PC-9 (cell line): ENCODE measurements around the gene FAM3D. TPM values are rescaled to one million over a fixed set of nuclear protein-coding genes. Genes with fewer than 3 reads are reported as not detected.

Experiments
- BruUV-seq: library from RNA; stranded (reverse); fragments of 400-500 nt; replicated peaks from 2 replicates; lab custom pipeline; 2021; lab: Mats Ljungman, UMichigan
- CTCF ChIA-PET: fragments of 300-600 bp; sonication (Branson Sonifier 250); formaldehyde crosslinking; loops from one replicate; lab custom pipeline; 2022; ENCODE audit warnings: antibody characterized with exemption; lab: Charles Lee
- POLR2A ChIA-PET: fragments of 300-600 bp; sonication (Branson Sonifier 250); formaldehyde crosslinking; loops from one replicate; lab custom pipeline; 2022; ENCODE audit warnings: antibody characterized with exemption; ENCODE audit not compliant: unreplicated experiment; lab: Charles Lee
- DNase-seq, 2 experiments: peaks; one replicate each; pipeline versions ENCODE4 v3.0.0 to v3.0.0-alpha.2; 2015 to 2022; ENCODE audit warnings: mixed read lengths in 1 of 2
- H2AFZ ChIP-seq: fragments of 200-600 bp; sonication (generic); 2 replicates; pipeline ENCODE4 v1.8.1; 2017; ENCODE audit warnings: antibody characterized with exemption
- H3F3A ChIP-seq: fragments of 200-600 bp; sonication (generic); 2 replicates; pipeline ENCODE4 v1.8.1; 2017; ENCODE audit warnings: antibody characterized with exemption, mild to moderate bottlenecking, low read depth; ENCODE audit not compliant: insufficient read depth
- H3K27ac ChIP-seq: fragments of 200-600 bp; sonication (generic); 2 replicates; pipeline ENCODE4 v1.6.1; 2016; ENCODE audit warnings: mixed run types
- H3K27me3 ChIP-seq: fragments of 200-600 bp; sonication (generic); 2 replicates; pipeline ENCODE4 v1.6.1; 2016; ENCODE audit warnings: low read depth, mixed run types; ENCODE audit not compliant: insufficient read depth
- H3K36me3 ChIP-seq: fragments of 200-600 bp; sonication (generic); 2 replicates; pipeline ENCODE4 v1.6.1; 2016; ENCODE audit warnings: low read depth, mixed run types
- H3K4me1 ChIP-seq: fragments of 200-600 bp; sonication (generic); replicated peaks from 2 replicates; pipeline ENCODE4 v1.6.1; 2016; ENCODE audit warnings: mixed run types; ENCODE audit not compliant: insufficient read depth
- H3K4me2 ChIP-seq: fragments of 200-600 bp; sonication (generic); 2 replicates; pipeline ENCODE4 v1.6.1; 2017; ENCODE audit warnings: mixed run types
- H3K4me3 ChIP-seq: fragments of 200-600 bp; sonication (generic); 2 replicates; pipeline ENCODE4 v1.6.1; 2016; ENCODE audit warnings: mixed run types
- H3K79me2 ChIP-seq: fragments of 200-600 bp; sonication (generic); 2 replicates; pipeline ENCODE4 v1.6.1; 2017; ENCODE audit warnings: low read depth, mixed run types
- H3K9me2 ChIP-seq: fragments of 200-600 bp; sonication (generic); 2 replicates; pipeline ENCODE4 v1.8.1; 2017; ENCODE audit warnings: mild to moderate bottlenecking; ENCODE audit not compliant: insufficient read depth
- H3K9me3 ChIP-seq: fragments of 200-600 bp; sonication (generic); 2 replicates; pipeline ENCODE4 v1.8.1; 2016; ENCODE audit warnings: low read depth; ENCODE audit not compliant: insufficient read depth
- H4K20me1 ChIP-seq: fragments of 200-600 bp; sonication (generic); 2 replicates; pipeline ENCODE4 v1.8.1; 2017; ENCODE audit not compliant: insufficient read depth
- EZH2 ChIP-seq: fragments of 200-600 bp; sonication (generic); IDR thresholded peaks from 2 replicates; pipeline ENCODE4 v1.8.0; 2017; ENCODE audit warnings: antibody characterized with exemption, low read depth
- intact Hi-C: fragments of 100-400 bp; cut with micrococcal nuclease; formaldehyde crosslinking; loops from one replicate; pipeline ENCODE4 v1.10.0; 2022; ENCODE audit not compliant: unreplicated experiment
- total RNA-seq: library from RNA; stranded (reverse); gene quantifications from 2 replicates; pipeline ENCODE4 v1.2.3, GENCODE V29; 2021
- TF ChIP-seq, protein P1 (sequence below): fragments of 200-600 bp; sonication (generic); conservative IDR thresholded peaks from 2 replicates; pipeline ENCODE4 v1.6.1; 2017; ENCODE audit warnings: mixed run types, antibody characterized with exemption, mild to moderate bottlenecking, moderate library complexity

Gene FAM3D
- total RNA-seq, 1 experiment from 2014 or later = not detected

DNA sequence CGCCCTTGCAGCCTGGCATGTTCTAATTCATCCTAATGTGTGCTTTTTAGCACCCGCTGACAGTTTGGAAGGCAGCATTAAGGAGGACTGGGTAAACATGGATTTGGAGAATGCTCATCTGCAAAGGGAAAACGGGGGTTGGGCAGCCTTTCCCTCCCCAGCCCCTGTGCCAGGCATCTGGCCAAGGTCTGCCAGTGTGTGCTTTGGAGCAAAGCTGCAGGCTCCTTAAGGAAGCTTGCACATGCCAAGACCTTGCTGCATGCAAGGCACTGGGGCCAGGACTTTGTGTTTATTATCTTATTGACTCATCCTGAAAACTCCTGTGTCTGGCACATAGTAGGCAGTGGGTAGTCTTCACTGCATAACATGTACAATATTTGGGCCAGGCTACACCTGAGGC is 20.1 kb downstream of the FAM3D start:
- Histone ChIP-seq H3K4me2 (no peak overlapping the region), H4K20me1 (no peaks in the 10 kb centered on the region), H3K27me3 (no peaks in the 10 kb centered on the region), H3K36me3 (no peaks in the 10 kb centered on the region), H3K4me3 (no peak overlapping the region), H3K9me2 (no peaks in the 10 kb centered on the region), H3K27ac (no peak overlapping the region), H3F3A (no peaks in the 10 kb centered on the region), H3K9me3 (no peaks in the 10 kb centered on the region), H3K79me2 (no peaks in the 10 kb centered on the region), H3K4me1 (0 out of 2 replicates have a peak, but pooled peaks cover 8% of the 10 kb centered on the region), H2AFZ (no peak overlapping the region)
- CTCF ChIA-PET = interaction anchor here (0.6 kb wide), 1 partner anchor 922 kb away, joined by 3 read pairs; no protein-coding TSS in a partner anchor
- intact Hi-C loops = loop anchor here (10.0 kb wide), 1 partner anchor 568 kb away; no protein-coding TSS in a partner anchor
- POLR2A ChIA-PET = no interaction called here
- TF ChIP-seq, protein P1, sequence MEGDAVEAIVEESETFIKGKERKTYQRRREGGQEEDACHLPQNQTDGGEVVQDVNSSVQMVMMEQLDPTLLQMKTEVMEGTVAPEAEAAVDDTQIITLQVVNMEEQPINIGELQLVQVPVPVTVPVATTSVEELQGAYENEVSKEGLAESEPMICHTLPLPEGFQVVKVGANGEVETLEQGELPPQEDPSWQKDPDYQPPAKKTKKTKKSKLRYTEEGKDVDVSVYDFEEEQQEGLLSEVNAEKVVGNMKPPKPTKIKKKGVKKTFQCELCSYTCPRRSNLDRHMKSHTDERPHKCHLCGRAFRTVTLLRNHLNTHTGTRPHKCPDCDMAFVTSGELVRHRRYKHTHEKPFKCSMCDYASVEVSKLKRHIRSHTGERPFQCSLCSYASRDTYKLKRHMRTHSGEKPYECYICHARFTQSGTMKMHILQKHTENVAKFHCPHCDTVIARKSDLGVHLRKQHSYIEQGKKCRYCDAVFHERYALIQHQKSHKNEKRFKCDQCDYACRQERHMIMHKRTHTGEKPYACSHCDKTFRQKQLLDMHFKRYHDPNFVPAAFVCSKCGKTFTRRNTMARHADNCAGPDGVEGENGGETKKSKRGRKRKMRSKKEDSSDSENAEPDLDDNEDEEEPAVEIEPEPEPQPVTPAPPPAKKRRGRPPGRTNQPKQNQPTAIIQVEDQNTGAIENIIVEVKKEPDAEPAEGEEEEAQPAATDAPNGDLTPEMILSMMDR = no peak
- no peak for TF ChIP-seq EZH2
- no TSS peak for BruUV-seq
- DNase-seq = no peak

DNA sequence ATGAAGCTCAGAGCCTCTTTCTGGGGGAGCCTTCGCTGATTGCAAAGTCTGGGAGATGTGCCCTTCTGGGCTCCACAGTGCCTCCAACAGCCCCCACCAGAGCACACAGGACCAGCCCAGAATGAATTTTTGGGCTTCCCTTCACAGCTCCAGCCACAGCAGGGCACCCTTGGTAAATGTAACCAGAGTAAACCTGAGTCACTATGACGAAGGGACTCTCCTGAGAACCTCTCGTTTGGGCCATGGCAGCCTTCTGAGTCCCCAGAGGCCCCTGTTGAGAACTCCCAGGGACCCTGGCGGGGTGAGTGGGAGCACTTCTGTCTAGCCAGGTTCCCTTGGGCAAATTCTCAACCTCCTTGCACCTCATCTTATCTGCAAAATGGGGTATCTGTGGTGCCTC is 20.8 kb downstream of the FAM3D start:
- POLR2A ChIA-PET = no interaction called here

DNA sequence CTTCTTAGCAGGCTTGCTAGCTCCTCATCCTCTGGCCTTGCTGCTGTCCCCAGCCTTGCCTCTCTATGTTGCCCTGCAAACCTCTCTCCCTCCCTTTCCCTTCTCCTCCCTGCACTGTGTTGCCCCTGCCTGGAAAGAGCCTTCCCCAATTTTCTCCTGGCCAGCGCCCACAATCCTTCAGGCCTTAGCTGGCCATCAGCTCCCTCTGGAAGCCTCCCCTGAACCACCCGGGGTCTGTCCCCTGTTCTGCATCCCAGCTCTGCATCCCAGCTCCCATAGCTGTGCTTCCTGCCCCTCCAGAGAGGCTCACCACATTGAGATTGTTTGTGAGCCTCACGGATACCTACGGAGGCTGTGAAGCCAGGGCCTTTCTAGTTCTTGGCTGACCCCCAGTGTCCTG is 23.7 kb downstream of the FAM3D start:
- Histone ChIP-seq H3K4me2 (no peak overlapping the region), H3K36me3 (no peaks in the 10 kb centered on the region), H3K9me3 (no peaks in the 10 kb centered on the region), H2AFZ (no peak overlapping the region), H3K27ac (no peak overlapping the region), H3K9me2 (no peaks in the 10 kb centered on the region), H4K20me1 (no peaks in the 10 kb centered on the region), H3K4me3 (no peak overlapping the region), H3K4me1 (0 out of 2 replicates have a peak, but pooled peaks cover 6% of the 10 kb centered on the region), H3F3A (no peaks in the 10 kb centered on the region), H3K79me2 (no peaks in the 10 kb centered on the region), H3K27me3 (no peaks in the 10 kb centered on the region)
- no peak for TF ChIP-seq EZH2
- TF ChIP-seq, protein P1 = no peak
- intact Hi-C loops = loop anchor here (5.0 to 10.0 kb wide), 3 partner anchors 354 to 572 kb away; partner anchors contain the start of gene CFAP20DC
- ChIA-PET CTCF (interaction anchor here (0.6 kb wide), 1 partner anchor 919 kb away, joined by 4 read pairs; no protein-coding TSS in a partner anchor), POLR2A (no interaction called here)
- no TSS peak for BruUV-seq
- DNase-seq = no peak

More for the DNA sequence above, 20.8 kb downstream of the FAM3D start:
- CTCF ChIA-PET = no interaction called here
- H3K27me3 ChIP-seq = no peaks in the 10 kb centered on the region
- BruUV-seq = no TSS peak
- H2AFZ ChIP-seq = no peak overlapping the region
- H3K27ac ChIP-seq = no peak overlapping the region
- H3K36me3 ChIP-seq = no peaks in the 10 kb centered on the region
- no peaks in the 10 kb centered on the region for H3F3A ChIP-seq
- TF ChIP-seq EZH2 = no peak
- TF ChIP-seq, protein P1 = no peak
- no peaks in the 10 kb centered on the region for H3K79me2 ChIP-seq
- H3K4me2 ChIP-seq = no peak overlapping the region
- no peaks in the 10 kb centered on the region for H4K20me1 ChIP-seq
- H3K4me1 ChIP-seq = 0 out of 2 replicates have a peak, but pooled peaks cover 8% of the 10 kb centered on the region
- no peak for DNase-seq
- H3K9me3 ChIP-seq = no peaks in the 10 kb centered on the region
- H3K4me3 ChIP-seq = no peak overlapping the region
- no peaks in the 10 kb centered on the region for H3K9me2 ChIP-seq
- intact Hi-C loops = loop anchor here (10.0 kb wide), 1 partner anchor 569 kb away; no protein-coding TSS in a partner anchor
